Activated T-helper 17 cell treated with anti-CD3 and anti-CD28 coated beads, Interleukin-2, amount 50 U/mL, for 72 hours (primary cell): ENCODE data around the gene DIABLO. TPM values are rescaled to one million over a fixed set of nuclear protein-coding genes. Genes with fewer than 3 reads are reported as not detected.

Experiments
- ATAC-seq: fragments of 150-1000 bp; cut with Tn5 transposase; replicated peaks from 2 replicates; pipeline ENCODE4 v1.10.0; 2021; ENCODE audit warnings: mild to moderate bottlenecking, moderate library complexity
- H3K27ac Mint-ChIP-seq: one replicate; pipeline ENCODE4 v1.8.0; 2022; ENCODE audit warnings: mixed read lengths
- H3K27me3 Mint-ChIP-seq: one replicate; pipeline ENCODE4 v1.8.0; 2022; ENCODE audit warnings: mixed read lengths
- H3K36me3 Mint-ChIP-seq: one replicate; pipeline ENCODE4 v1.8.0; 2022; ENCODE audit warnings: low read depth, mild to moderate bottlenecking, mixed read lengths
- H3K4me1 Mint-ChIP-seq: one replicate; pipeline ENCODE4 v1.8.0; 2022; ENCODE audit warnings: mixed read lengths
- H3K4me3 Mint-ChIP-seq: one replicate; pipeline ENCODE4 v1.8.0; 2022; ENCODE audit warnings: mild to moderate bottlenecking, mixed read lengths
- H3K9me3 Mint-ChIP-seq: one replicate; pipeline ENCODE4 v1.8.0; 2022; ENCODE audit warnings: mixed read lengths
- total RNA-seq, 2 donors: library from RNA; stranded (reverse); gene quantifications; one replicate each; pipeline ENCODE4 v1.2.3, GENCODE V29; 2022

The DIABLO gene
- total RNA-seq, 2 donors from 2014 or later, result 44.0 to 50.5 TPM

DNA sequence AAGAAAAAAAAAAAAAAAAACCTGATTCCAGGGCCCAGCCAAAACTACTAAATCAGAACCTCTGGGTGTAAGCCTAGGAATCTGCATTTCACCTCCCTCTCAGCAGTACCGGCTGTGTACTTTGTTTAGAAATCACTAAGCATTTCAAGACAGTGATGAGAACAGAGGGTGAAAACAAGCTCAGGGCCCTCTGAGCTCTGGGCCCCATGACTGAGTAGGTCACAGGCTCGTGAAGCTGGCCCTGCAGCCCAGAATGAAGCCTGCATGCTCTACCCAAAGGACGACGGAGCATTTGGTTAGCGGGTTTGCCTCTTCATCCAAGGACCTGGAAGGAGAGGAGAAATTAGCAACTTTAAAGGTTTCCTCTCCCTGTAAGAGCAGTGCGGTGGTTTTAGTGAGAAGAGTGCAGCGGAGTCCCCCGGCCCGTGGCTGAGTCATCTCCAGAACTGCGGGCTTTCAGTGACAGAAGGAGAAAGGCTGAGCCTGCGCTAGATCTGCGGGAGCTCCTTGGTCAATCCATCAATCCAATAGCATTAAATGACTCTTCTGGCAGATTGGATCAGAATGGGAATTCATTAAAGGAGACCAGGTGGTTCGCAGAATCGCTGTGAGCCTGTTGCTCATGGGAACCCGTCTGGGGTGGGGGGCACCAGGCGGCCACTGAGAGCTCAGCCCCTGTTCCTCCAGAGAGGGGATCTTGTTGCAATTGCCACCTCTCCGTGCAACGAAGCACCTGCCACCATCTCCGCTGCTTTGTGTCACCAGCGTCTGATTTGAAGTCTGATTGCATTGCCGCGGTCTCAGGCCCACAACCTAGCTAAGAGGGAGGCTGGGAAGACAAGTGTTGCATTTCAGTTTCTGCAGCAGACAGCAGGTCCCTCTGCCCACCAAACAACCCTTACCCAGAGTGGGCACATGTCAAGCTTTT is 59.2 kb downstream of the DIABLO start:
- no peak overlapping the region for H3K27ac Mint-ChIP-seq
- no peaks in the 10 kb centered on the region for H3K9me3 Mint-ChIP-seq
- peak; percentile 94 for ATAC-seq
- H3K36me3 Mint-ChIP-seq, result no peaks in the 10 kb centered on the region
- H3K4me3 Mint-ChIP-seq, result peak overlapping the region; percentile 43
- H3K4me1 Mint-ChIP-seq, result no peaks in the 10 kb centered on the region
- peaks cover 7% of the 10 kb centered on the region for H3K27me3 Mint-ChIP-seq

DNA sequence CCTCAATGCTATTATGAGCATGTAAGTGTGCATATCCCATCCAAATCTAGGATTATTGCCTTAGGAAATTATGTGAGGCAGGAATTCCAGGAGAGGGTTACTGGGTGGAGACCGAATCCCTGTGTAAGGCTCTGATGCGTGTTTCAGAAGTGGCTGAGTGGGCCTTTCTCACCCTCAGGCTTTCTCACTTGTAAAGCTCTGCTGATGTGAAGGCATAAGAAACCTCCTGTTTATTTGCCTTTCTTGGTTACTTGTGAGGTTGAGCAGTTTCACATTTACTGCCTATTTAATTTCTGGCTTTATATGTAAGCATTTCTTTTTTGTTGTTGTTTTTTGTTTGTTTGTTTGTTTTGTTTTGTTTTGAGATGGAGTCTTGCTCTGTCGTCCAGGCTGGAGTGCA is 62.9 kb downstream of the DIABLO start:
- H3K27me3 Mint-ChIP-seq, result peaks cover 7% of the 10 kb centered on the region
- H3K36me3 Mint-ChIP-seq, result no peaks in the 10 kb centered on the region
- ATAC-seq, result no peak
- no peak overlapping the region for H3K27ac Mint-ChIP-seq
- no peaks in the 10 kb centered on the region for H3K9me3 Mint-ChIP-seq
- H3K4me3 Mint-ChIP-seq, result no peak overlapping the region
- H3K4me1 Mint-ChIP-seq, result no peaks in the 10 kb centered on the region

DNA sequence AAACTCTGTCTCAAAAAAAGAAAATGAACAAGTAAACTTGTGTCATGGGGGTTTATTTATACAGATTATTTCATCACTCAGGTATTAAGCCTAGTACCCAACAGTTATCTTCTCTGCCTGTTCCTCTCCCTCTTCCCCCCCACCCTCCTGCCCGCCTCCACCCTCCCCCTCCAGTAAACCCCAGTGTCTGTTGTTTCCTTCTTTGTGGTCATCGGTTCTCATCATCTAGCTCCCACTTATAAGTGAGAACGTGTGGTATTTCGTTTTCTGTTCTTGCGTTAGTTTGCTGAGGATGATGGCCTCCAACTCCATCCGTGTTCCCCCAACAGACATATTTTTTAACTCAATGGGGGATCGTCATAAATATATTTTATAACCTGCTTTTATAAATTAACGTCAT is 64.2 kb downstream of the DIABLO start:
- peaks cover 7% of the 10 kb centered on the region for H3K27me3 Mint-ChIP-seq
- no peak overlapping the region for H3K27ac Mint-ChIP-seq
- H3K36me3 Mint-ChIP-seq, result no peaks in the 10 kb centered on the region
- no peaks in the 10 kb centered on the region for H3K4me1 Mint-ChIP-seq
- H3K4me3 Mint-ChIP-seq, result no peak overlapping the region
- no peak for ATAC-seq
- no peaks in the 10 kb centered on the region for H3K9me3 Mint-ChIP-seq

DNA sequence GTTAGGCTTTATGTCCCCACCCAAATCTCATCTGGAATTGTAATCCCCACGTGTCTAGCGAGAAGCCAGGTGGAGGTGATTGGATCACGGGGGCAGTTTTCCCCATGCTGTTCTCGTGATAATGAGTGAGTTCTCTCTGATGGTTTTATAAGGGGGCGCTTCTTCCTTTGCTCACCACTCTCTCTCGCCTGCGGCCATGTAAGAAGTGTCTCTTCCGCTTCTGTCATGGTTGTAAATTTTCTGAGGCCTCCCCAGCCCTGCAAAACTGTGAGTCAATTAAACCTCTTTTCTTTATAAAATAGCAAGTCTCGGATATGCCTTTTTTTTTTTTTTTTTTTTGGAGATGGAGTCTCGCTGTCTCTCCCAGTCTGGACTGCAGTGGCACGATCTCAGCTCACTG is 65.1 kb downstream of the DIABLO start:
- no peaks in the 10 kb centered on the region for H3K9me3 Mint-ChIP-seq
- no peak for ATAC-seq
- no peak overlapping the region for H3K4me3 Mint-ChIP-seq
- no peak overlapping the region for H3K27ac Mint-ChIP-seq
- no peaks in the 10 kb centered on the region for H3K4me1 Mint-ChIP-seq
- H3K27me3 Mint-ChIP-seq, result peaks cover 7% of the 10 kb centered on the region
- H3K36me3 Mint-ChIP-seq, result no peaks in the 10 kb centered on the region

DNA sequence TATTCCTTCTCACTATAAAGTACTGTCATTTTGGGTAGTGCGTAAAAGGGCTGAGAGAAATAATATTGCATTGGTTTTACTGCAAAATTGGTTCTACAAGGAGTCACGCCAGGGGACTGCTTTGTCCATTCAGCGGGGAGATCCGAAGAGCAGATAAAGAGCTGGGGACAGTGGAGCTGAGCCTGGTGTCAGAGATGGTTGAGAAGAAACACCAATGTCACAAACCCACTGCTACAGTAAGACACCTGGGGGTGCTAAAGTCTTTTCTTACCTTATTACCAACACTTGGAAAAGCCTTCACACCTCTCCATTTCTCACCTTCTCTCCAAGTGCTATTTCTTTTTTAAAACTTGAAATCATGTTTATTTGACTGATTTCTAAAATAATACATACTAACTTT is 66.0 kb downstream of the DIABLO start:
- Mint-ChIP-seq H3K27ac (no peak overlapping the region), H3K4me1 (no peaks in the 10 kb centered on the region), H3K9me3 (no peaks in the 10 kb centered on the region), H3K36me3 (no peaks in the 10 kb centered on the region), H3K4me3 (no peak overlapping the region), H3K27me3 (peaks cover 3% of the 10 kb centered on the region)
- no peak for ATAC-seq

DNA sequence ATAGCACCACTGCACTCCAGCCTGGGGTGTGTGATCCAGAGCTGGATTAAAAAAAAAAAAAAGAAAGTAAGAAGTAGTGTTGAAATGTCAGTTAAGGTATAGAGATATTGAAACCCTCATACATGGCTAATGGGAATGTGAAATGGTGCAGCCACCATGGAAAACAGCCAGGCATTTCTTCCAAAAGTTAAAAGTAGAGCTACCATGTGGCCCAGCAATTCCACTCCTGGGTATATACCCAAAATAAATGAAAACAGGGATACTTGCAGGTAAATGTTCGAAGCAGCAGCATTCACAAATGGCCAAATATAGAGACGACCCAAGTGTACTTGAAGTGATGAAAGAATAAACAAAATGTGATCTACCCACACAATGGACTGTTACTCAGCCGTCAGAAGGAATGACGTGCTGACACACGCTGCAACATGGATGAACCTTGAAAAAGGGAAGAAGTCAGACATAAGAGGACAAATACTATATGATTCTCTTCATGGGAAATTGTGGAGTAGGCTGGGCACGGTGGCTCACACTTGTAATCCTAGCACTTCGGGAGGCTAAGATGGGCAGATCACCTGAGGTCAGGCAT is 67.1 kb downstream of the DIABLO start:
- no peak overlapping the region for H3K4me3 Mint-ChIP-seq

More for the DNA sequence above, 67.1 kb downstream of the DIABLO start:
- H3K9me3 Mint-ChIP-seq, result no peaks in the 10 kb centered on the region
- H3K4me1 Mint-ChIP-seq, result no peaks in the 10 kb centered on the region
- H3K36me3 Mint-ChIP-seq, result no peaks in the 10 kb centered on the region
- no peak for ATAC-seq
- H3K27ac Mint-ChIP-seq, result no peak overlapping the region
- peaks cover 3% of the 10 kb centered on the region for H3K27me3 Mint-ChIP-seq

Other genes starting within 250 kb of the DIABLO start
- gene BCL7A, start 204.2 kb downstream of the DIABLO start, total RNA-seq, result 1 to 10 TPM in 1 of 2 donors, under 1 TPM in 1; 0.82 to 1.1 TPM
- 10 to 100 TPM; 19.7 to 28.9 TPM for gene MLXIP, start 147.3 kb downstream of the DIABLO start, total RNA-seq
- not detected for gene IL31, start 51.8 kb downstream of the DIABLO start, total RNA-seq
- not detected for gene LRRC43, start 42.9 kb downstream of the DIABLO start, total RNA-seq
- gene B3GNT4, start 22.3 kb downstream of the DIABLO start, total RNA-seq, result 1 to 10 TPM in 1 of 2 donors, under 1 TPM in 1; 0.48 to 5.3 TPM
- gene VPS33A, start 40.4 kb upstream of the DIABLO start, total RNA-seq, result 10 to 100 TPM; 21.3 to 37.1 TPM
- gene CLIP1, start 196.6 kb upstream of the DIABLO start, total RNA-seq, result 10 to 100 TPM; 61.0 to 86.1 TPM